ENCODE measurements around the gene SARDH.

GRCh38 chr9:133671371-133671770, 66.8 kb downstream of the SARDH start:
- TF ChIP-seq ZBTB1 (tag by site-specific recombination; IDR thresholded peaks at IDR 0.05), result no peak
- no peak for TF ChIP-seq ZBTB49 (tag by site-specific recombination; IDR thresholded peaks at IDR 0.05; ENCODE audit: low read depth)

All from HEK293 (cell line).